HG03558 (cell line): Measurements from ENCODE around the gene ZNF140.

Experiments
- ATAC-seq: cut with Tn5 transposase; IDR thresholded peaks from one replicate; pipeline ENCODE4 v1.9.1; 2021; ENCODE audit warnings: moderate number of reproducible peaks; ENCODE audit not compliant: unreplicated experiment; ENCODE audit errors: extremely low read depth

Gene ZNF140

GRCh38 chr12:133129368-133130037 is 48.8 kb downstream of the ZNF140 start:
- ATAC-seq: no peak

GRCh38 chr12:133130038-133130807 is 49.5 kb downstream of the ZNF140 start, which contains the start of the genes ZNF10 and ZNF891:
ZNF10 (plus strand) TSS chr12:133130627; CDS start chr12:133144493, 13,866 bp downstream.
ZNF891 (minus strand) TSS chr12:133130274; CDS start chr12:133121918, 8,356 bp downstream.
- ATAC-seq: peak; percentile 71

- no peak for ATAC-seq
These were observed 50.0 kb downstream of the ZNF140 start for GRCh38 chr12:133130808-133131128.

- no peak for ATAC-seq
These were observed 55.0 kb downstream of the ZNF140 start for GRCh38 chr12:133135747-133136146.

GRCh38 chr12:133145981-133146380 is 65.3 kb downstream of the ZNF140 start:
- no peak for ATAC-seq

- no peak for ATAC-seq
These were observed 75.5 kb downstream of the ZNF140 start for GRCh38 chr12:133156125-133156690.
